Activated CD4-positive, alpha-beta T cell treated with anti-CD3 and anti-CD28 coated beads, Interleukin-2, amount 50 U/mL, for 48 hours (primary cell): Measurements from ENCODE around the gene PSMD12.
"Not testable (repeated sequence)": the region's sequence is repeated elsewhere in the genome, so short reads cannot be mapped to it uniquely, and the experiment has no call there.

ENCODE experiments used
- DNase-seq, 2 experiments: peaks; one replicate each; pipeline ENCODE4 v3.0.0-alpha.2; 2020

PSMD12 gene

GRCh38 chr17:67353929-67354574, 12.3 kb downstream of the PSMD12 start:
- DNase-seq, result no peak

GRCh38 chr17:67353161-67353560, 13.2 kb downstream of the PSMD12 start:
- no peak for DNase-seq

DNA sequence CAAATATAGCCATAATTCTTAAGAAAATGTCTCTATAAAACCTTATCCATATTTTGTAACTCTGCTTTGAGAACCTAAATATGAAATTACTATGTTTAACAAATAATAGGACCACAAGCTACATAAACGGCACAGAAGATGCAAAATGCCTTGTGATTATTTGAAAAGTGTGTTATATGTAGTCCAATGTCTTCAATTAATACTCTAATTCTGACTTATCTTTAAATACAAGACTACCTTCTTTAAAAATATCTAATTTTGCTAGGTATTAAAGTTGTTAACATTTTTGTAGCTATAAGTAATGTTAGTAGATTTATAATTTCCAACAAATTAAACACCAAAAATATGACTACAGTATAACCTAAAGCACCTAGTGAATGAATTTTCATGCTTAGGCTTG, 17.0 kb downstream of the PSMD12 start:
- DNase-seq, result no peak

GRCh38 chr17:67347826-67348225, 18.6 kb downstream of the PSMD12 start:
- no peak for DNase-seq

- DNase-seq, result no peak
These were observed 23.1 kb downstream of the PSMD12 start for GRCh38 chr17:67343237-67343636.

DNA sequence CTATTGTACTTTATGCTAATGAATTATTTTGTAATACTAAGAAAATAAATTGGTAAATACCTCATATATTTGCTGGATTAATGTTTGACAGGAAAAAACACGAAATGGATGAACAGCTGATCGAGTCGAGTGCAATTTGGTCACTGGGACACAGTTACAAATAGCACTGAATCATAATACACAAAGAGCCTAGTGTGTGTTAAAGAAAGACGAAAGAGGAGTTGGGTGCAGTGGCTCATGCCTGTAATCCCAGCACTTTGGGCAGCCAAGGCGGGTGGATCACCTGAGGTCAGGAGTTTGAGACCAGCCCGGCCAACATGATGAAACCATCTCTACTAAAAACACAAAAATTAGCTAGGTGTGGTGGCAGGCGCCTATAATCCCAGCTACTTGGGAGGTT, 28.0 kb downstream of the PSMD12 start:
- DNase-seq, result not testable (repeated sequence)

DNA sequence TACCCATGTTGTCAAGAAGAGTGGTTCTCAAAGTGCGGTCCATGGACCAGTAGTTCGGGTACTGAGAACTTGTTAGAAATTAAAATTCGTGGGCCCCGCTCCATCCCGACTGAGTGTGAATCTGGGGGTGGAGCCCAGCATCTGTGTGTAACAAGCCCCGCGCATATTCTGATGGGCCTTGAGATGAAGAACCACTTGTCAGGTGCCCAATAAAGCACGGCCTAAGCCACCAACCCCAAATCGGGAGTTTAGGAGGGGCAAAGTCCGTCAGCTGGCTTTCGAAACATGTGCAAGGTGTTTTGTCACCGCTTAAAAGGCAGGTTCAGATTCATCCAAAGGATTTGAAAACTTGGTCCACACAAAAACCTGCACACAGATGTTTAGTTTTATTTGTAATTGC, 29.5 kb downstream of the PSMD12 start:
- no peak for DNase-seq

- no peak for DNase-seq
These were observed 31.0 kb downstream of the PSMD12 start for GRCh38 chr17:67335245-67335835.

GRCh38 chr17:67332162-67332508, 34.2 kb downstream of the PSMD12 start:
- DNase-seq, result not testable (repeated sequence)

DNA sequence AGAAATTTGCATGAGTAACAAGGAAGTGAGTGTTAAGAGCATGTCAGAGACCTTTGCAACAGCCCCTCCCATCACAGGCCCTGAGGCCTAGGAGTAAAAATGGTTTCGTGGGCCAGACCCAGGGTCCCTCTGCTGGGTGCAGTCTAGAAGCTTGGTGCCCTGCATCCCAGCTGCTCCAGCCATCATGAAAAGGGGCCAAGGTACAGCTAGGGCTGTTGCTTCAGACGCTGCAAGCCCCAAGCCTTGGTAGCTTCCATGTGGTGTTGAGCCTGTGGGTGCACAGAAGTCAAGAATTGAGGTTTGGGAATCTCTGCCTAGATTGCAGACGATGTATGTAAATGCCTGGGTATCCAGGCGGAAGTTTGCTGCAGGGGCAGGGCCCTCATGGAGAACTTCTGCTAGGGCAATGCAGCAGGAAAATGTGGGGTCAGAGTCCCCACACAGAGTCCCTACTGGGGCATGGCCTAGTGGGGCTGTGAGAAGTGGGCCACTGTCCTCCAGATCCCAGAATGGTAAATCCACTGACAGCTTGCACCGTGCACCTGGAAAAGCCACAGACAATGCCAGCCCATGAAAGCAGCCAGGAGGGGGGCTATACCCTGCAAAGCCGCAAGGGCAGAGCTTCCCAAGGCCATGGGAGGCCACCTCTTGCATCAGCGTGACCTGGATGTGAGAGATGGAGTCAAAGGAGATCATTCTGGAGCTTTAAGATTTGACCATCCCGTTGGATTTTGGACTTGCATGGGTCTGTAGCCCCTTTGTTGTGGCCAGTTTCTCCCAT, 34.8 kb downstream of the PSMD12 start:
- DNase-seq, result not testable (repeated sequence)

DNA sequence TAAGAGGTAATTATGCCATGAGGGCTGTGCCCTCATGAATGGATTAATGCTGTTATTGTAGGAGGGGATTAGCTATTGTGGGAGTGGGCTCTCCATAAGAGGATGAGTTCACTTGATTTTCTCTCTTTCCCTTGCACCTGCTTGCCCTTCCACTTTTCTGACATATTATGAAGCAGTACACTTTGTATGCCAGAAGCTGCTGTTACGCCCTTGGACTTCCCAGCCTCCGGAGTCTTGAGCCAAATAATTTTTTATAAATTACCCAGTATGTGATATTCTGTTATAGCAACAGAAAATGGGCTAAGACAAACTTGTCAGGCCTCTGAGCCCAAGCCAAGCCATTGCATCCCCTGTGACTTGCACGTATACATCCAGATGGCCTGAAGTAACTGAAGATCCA, 38.4 kb downstream of the PSMD12 start:
- DNase-seq, result no peak

DNA sequence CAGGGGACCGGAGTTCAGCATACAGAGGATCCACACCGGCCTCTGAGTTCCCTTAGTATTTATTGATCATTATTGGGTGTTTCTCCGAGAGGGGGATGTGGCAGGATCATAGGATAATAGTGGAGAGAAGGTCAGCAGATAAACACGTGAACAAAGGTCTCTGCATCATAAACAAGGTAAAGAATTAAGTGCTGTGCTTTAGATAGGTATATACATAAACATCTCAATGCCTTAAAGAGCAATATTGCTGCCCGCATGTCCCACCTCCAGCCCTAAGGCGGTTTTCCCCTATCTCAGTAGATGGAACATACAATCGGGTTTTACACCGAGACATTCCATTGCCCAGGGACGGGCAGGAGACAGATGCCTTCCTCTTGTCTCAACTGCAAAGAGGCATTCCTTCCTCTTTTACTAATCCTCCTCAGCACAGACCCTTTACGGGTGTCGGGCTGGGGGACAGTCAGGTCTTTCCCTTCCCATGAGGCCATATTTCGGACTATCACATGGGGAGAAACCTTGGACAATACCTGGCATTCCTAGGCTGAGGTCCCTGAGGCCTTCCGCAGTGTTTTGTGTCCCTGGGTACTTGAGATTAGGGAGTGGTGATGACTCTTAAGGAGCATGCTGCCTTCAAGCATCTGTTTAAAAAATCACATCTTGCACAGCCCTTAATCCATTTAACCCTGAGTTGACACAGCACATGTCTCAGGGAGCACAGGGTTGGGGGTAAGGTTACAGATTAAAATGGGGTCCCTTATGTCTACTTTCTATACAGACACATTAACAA, 39.2 kb downstream of the PSMD12 start:
- not testable (repeated sequence) for DNase-seq

GRCh38 chr17:67326440-67326839, 39.9 kb downstream of the PSMD12 start:
- DNase-seq, result no peak

DNA sequence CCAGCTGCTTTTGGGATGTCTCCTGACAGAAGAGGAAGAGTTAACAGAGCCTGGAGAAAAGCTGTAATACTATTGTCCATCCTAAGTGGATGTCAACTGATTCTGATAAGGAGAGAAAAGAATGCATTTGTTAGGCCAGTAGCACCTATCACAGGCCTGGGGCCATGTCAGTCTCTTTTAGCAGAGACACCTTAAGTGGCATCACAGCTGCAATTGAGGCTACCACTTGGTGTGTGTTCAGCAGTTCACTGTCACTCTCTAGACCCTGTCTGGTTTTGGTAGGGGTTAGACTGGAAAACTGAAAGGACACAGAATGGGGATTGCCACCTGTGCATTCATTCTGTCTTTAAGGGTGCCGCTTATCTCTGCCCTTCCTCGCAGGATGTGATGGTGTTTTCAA, 42.0 kb downstream of the PSMD12 start:
- DNase-seq, result no peak

DNA sequence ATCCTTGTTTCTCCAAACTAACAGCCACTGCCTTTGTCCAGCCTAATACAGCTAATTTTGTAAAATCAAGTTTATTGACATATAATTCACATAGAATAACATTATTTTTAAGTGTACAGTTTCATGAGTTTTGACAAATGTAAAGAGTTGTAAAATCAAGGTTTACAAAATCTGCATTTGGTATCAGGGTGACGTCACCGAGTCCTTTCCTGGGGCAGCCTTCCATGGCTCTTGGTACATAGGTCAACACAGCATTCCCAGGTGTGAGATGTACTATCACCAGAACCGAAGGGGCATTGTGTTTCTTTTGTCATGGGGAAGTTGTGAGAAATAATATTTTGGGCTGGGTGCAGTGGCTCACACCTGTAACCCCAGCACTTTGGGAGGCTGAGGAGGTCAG, 42.9 kb downstream of the PSMD12 start:
- no peak for DNase-seq

DNA sequence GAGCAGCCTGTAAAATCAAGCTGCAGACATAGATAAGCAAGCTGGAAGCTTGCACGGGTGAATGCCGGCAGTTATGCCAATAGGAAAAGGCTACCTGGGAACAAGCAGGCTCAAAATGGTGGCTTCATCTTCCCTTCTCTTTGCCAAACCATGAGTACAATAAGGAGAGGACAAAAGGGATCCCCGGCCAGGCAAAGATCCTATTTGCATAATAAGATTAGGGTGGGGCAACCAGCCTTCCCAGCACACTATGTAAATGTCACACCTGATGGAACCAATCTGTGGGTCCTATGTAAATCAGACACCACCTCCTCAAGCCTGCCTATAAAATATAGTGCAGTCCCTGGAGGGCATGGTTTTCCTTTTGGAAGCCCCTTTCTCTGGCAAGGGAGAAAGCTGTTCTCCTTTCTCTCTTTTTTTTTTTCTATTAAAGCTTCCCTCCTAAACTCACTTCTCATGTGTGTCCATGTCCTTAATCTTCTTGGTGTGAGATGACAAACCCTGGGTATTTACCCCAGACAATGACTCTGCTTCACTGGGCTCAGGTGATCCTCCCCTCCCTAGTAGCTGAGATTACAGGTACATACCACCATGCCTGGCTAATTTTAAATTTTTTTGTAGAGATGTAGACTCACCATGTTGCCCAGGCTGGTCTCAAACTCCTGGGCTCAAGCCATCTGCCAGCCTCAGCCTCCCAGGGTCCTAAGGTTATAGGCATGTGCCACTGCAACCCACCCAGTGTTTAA, 44.2 kb downstream of the PSMD12 start:
- no peak for DNase-seq

- not testable (repeated sequence) for DNase-seq
These were observed 44.9 kb downstream of the PSMD12 start for GRCh38 chr17:67321486-67321885.

DNA sequence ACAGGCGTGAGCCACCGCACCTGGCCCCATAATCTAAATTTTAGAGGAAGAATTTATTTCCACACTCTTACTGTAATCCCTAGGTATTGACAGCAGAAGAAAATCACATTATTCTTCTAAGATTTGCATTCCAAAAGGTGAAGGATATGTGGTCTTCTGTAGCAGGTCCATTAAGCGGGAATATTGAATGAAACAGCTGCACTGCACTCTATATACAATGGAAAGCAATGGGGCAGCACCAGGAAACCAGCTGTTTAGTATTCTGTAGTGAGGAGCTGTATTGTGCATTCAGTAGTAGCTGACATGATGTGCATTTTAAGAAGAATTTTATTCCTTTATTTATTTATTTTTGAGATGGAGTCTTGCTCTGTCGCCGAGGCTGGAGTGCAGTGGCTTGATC, 49.6 kb downstream of the PSMD12 start:
- DNase-seq, result no peak

- DNase-seq, result no peak
These were observed 50.5 kb downstream of the PSMD12 start for GRCh38 chr17:67315865-67316264.

- DNase-seq, result no peak
These were observed 54.1 kb downstream of the PSMD12 start for GRCh38 chr17:67312265-67312664.

- DNase-seq, result no peak
These were observed 54.8 kb downstream of the PSMD12 start for GRCh38 chr17:67311575-67311974.

- DNase-seq, result no peak
These were observed 56.0 kb downstream of the PSMD12 start for GRCh38 chr17:67310406-67310805.
